ENCODE measurements around the gene EPS8L1.

DNA sequence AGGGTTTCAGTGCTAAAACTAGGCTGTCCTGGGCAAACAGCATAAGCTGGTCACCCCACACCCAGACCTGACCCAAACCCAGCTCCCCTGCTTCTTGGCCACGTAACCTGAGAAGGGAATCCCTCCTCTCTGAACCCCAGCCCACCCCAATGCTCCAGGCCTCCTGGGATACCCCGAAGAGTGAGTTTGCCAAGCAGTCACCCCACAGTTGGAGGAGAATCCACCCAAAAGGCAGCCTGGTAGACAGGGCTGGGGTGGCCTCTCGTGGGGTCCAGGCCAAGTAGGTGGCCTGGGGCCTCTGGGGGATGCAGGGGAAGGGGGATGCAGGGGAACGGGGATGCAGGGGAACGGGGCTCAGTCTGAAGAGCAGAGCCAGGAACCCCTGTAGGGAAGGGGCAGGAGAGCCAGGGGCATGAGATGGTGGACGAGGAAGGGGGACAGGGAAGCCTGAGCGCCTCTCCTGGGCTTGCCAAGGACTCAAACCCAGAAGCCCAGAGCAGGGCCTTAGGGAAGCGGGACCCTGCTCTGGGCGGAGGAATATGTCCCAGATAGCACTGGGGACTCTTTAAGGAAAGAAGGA is 39.0 kb downstream of the EPS8L1 start:
- TF ChIP-seq CTCF (conservative IDR thresholded peaks at IDR 0.05; ENCODE audit: low read length) (no peak), EZH2phosphoT487 (IDR thresholded peaks at IDR 0.05; ENCODE audit: borderline replicate concordance) (no peak)
